RPMI8226 (cell line): Measurements from ENCODE around the gene SLC9C1.

Experiments used
- DNase-seq: peaks from one replicate; pipeline ENCODE4 v3.0.0-alpha.2; 2015

The SLC9C1 gene

GRCh38 chr3:112097378-112097777, 196.6 kb downstream of the SLC9C1 start:
- DNase-seq: no peak

GRCh38 chr3:112096176-112096575, 197.8 kb downstream of the SLC9C1 start:
- no peak for DNase-seq

GRCh38 chr3:112095731-112096130, 198.3 kb downstream of the SLC9C1 start:
- no peak for DNase-seq

DNA sequence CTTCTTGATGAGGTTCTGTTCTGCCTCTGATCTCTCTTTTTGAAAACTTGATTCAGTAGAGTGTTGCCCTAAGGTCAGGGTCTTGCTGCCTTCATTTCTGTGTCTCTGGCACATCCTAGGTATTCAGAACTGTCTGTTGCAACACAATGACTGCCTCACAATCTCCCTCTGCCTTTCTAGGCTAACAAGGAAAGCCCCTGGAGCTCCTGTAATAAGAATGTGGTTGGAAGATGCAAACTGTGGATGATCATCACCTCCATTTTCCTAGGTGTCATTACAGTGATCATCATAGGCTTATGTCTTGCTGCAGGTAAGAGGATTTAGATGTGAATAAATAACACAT, 200.9 kb downstream of the SLC9C1 start:
- DNase-seq: no peak

GRCh38 chr3:112092496-112093179, 201.4 kb downstream of the SLC9C1 start:
- DNase-seq: no peak

DNA sequence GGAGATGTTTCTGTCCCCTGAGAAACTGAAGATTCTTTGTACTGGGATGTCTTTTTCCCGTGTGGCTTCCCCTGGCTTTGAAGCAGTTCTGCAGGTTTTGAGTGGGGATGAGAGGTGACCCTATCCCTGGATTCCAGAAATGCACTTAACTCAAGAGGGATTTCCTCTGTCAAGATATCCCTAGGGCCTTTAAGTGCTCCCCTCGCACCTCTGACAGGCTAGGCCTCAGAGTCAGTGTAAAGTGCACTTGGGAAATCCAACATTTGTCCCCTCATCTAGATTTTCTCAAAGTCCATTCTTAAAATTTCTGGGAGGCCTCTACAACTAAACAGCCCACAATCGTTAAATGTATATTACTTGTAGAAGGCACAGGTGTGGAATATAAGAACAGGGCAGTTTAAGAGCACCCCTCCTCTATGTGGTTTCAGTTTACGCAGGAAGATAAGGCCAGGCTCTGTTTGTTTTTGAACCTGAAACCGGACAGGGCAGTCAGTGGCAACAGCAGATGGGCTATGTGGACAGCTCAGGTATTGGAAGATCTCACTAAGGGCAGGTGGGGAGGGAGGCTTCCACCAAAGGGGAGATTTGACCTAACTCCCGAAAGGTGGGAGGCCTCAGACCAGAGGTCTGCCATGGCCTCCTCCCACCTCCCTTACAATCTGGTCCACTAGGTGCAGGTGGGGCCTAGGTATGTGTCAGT, 203.0 kb downstream of the SLC9C1 start:
- DNase-seq: no peak
